ENCODE results near the gene MFRP.
A peak's percentile ranks its signal among the peaks of the same experiment; 100 is the strongest.

The MFRP gene

DNA sequence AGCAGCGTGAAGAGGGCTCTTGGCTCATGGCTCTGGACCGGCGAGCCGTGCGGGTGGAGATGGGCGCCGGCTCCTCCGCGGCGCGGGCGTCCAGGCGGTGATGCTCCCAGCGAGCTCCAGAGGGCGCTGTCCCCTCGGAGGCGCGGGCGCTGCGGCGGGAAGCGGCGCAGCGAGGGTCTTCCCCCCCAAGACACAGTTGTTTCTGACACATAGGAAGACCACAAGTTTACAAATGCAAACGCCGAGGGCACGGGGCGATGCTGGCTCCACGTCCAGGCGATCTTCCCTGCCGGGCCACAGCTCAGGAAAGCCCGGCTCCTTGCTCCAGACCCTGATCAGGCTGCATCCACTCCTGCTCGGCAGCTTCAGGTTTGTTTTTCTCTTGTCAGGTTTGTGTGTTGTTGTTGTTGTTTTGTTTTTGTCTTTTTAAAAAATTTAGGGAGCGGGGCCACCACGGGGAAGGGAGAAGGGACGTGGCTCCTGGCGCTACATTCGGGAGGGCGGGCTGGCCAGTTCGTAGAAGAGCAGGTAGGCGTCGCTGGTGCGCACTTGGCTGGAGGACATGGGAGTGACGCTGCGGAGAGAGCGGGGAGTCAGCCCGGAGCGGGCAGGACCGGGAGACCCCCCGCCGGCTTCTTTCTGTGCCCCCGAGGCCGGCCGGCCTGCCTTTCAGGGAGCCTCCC, 10.0 kb upstream of the MFRP start:
- no peak for DNase-seq

DNA sequence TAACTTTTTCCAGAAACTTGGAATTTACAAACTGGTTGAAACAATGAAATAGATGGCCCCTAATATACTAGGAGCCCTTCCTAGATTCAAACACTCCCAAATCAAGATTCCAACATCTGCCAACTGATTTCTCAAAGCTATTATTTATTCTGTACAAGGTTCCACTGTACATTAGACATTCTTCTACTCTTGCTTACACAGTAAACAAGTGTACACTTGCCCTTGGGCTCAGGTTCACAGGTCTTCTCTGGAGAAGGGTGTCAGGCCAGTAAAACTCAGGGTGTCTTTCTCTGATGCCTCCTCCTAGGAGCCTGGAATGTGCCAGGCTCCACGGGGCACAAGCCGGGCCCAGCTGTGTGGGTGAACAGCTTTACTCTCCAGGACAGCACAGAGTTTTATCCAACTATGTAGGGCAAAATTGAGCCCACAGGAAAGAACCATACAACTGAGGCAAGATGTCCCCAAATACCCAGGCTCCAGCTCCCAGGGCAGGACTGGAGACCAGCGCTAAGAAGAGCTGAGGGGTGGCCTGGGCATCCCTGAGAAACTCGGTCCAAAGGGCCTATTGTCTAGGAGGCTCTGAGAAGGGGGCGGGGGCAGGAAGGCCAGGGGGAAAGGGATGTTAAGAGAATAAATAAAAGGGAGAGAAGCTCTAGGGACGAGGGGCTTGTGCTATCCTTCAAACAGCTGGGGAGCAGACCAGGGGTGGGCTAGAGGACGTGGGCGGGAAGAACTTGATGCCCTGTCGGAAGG, 8.8 kb upstream of the MFRP start:
- no peak for DNase-seq

DNA sequence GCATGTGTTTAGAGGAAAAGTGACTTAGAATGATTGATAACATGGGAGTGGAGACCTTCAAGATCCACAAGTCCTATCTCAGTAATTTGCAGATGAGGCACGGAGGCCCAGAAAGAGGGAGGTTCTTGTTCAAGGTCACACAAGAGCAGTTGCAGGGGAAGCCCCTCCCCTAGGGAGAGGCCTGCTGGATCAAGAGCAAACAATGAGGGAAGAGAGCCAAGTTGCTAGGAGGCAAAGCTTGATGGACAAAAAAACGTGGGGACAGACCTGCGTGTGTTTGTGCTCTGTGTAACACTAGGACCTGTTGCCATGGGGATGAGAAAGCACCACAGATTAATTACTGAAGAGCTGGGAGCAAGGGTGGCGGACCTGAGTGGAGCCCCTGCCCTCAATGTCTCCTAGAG, 6.4 kb upstream of the MFRP start:
- DNase-seq: no peak

DNA sequence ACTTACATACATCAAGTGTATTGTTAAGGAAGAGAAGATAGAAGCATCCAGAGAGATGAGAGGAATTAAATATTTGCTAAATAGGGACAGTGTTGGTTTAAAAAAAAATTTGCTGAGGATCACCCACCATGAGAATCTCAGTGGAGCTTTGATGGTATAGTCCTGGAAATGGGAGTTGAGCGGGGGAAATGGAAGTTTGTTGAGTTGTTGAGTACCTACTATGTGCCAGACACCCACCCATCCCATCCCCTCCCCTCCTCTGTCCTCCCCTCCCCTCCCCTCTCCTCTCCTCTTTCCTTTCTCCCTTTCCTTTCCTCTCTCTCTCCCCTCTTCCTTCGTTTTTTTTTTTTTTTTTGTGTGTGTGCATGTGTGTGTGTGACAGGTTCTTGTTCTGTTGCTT, 4.7 kb upstream of the MFRP start:
- no peak for DNase-seq

DNA sequence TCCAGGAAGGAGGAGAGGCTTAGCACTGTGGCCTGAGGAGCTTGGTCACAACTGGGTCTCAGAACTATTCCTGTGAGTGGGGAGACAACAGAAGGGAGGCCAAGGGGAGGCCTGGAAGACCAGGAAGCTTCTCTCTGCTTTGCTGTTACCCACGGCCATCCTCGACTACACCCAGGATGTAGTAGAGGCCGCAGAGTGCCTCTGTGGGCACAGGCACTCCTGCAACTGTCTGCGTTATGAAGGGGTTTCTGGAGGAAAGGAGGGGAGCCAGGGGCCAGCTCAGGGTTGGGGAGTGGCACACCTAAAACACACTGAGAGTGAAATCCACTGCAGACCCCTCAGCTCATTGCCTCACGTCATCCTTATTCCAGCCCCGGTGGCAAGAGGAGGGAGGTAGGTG, 3.8 kb upstream of the MFRP start:
- DNase-seq: no peak

DNA sequence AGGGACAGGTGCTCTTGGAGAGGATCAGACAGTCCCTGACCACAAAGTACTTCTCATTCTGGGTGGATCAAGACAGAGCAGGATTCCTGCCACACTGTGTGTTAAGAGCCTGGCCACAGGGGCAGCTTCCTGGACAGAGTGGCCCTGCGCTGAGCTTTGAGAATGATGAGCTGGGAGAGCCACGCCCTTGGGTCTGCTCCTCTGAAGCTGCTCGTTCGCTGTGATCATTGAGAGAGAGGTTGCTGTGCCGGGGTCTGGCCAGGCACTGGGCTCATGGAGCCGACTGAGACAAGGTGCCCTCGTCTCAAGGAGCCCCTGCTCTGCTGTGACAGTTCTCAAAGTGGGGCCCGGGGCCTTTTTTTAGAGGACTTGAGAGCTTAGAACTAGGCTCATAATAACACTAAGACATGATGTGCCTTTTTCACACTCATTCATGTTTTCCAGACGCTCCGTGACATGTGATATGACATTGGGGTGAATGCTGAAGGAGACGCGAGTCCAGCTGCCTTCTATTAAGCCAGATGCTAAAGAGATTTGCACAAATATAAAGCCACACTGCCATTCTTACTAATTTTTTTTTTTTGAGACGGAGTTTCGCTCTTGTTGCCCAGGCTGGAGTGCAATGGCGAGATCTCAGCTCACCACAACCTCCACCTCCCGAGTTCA, 1.6 kb upstream of the MFRP start:
- DNase-seq: no peak

DNA sequence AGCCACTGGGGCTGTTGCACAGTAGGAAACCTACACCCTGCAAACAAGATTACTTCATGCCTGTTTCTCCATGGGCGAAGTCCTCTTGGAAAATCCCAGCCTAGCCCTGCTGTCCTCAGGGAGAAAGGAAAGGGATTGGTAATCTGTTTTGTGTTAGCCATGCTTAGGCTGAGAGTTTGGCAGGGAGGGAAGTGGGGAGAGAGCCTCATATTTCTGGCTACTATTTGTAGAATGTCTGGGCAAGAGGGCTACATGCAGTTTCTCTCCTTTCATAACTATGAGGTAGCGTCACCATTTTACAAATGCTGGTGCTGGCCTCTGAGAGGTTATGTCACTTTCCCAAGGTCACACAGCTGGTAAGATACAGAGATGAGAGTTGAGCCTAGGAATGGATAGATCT, 737 bp upstream of the MFRP start:
- no peak for DNase-seq

DNA sequence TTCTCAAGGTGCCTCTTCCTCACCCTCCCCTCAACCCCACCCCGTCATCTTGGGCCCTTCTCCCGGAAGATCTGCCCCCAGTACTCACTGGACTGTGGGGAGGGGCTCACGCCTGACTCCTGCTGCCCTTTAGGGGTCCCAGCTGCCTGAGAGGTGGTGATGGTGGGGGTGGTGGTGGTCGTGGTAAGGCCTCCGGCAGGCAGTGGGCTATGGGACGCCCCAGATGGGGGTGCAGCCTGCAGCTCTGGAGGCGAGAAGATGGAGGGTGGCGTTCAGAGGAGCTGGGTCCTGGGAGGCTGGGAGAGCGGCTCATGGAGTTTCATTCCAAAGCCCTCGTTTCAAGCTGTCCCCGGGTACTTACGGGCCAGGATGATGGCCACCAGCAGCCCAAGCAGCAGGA, 820 bp downstream of the MFRP start:
- DNase-seq: no peak

DNA sequence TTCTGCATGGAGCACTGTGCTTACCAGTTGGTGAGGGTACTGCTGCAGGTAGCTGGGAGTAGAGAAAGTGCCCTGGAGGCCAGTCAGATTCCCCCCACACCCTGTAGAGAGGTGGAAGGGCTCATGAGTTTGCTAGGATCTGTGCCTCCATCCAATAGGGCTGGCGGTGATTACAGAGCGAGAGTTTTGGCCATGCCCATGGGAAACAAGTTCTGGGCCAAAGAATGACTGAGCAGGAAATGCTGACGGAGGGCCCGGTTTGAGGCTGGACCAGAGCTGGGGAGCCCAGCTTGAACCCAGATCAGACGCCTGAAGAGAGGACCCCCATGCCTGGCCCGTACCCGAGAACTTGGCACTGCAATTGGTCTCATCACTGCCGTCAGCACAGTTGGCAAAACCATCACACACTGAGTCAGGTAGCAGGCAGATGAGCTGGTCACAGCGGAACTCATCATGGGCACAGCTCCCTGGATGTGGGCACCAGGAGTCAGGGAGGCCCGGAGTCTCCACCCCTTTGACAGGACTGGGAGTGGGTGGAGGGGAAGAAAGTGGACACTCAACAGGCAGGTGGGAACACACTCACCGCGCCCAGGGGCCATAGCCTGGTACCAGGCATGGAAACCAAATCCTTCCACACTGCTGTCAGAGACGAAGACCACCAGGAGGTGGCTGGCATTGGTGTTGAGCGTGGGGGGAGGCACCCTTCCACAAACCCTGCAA, 2.1 kb downstream of the MFRP start:
- no peak for DNase-seq

DNA sequence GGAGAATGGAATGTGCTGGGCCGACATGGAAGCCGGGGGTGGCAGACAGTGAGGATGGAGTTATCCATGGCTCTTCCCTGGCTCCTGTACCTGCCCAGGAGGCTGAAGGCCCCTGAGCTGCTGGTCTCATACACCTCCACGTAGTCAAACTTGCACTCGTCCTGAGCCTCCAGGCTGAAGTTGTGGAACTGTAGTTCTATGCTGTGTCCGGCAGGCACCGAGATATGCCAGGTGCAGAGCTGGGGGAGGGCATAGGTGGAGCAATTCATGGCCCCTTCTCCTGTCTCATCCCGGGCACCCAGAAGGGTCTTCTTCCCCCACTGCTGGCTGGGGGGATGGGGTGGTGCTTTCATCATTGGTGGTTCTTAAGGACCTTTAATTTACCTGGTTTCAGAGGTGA, 2.8 kb downstream of the MFRP start:
- no peak for DNase-seq

DNA sequence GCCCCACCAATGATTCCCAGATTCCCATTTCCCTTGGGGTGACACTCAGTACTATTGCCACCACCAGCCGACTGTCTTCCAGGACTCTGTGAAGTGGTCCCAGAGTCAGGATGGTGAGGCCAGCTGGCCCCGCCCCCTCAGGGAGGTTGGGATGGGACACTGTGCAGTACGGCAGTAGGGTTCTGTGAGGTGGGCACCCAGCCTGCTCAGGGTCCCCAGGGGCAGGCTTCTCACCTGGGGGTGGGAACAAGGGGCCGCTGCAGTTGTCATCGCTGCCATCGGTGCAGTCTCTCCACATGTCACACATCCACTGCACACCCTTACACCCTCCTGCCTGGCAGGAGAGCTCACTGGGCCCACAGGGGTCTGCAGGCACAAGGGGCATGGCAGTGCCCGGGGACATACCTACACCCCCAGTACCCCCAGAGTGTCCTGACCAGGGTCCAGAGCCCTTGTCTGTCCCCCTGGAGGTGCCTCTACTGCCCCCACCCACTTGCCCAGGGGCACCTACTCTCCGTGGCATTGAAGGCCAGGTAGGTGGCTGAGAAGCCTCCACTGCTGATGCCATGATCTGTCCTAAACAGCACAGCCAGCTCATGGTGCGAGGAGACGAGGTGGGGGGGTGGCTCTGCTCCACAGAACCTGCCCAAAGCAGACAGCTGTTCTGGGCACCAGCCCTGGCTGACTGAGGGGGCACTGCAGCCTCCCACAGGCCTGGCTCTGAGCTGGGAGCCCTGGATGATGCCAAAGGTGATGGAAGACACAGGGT, 4.0 kb downstream of the MFRP start:
- DNase-seq: no peak

DNA sequence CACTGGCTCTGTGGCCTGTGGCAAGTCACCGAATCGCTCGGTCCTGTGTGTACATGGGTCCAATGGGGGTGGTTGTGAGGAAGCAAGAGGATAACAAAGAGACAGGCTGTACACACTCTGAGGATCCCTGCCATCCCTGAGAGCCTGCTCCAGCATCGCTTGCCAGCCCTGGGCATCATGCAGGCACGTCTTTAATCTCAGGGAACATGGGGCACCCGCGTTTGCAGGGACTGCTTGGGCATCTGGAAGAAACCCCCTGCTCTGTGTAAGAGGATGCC, 4.5 kb downstream of the MFRP start:
- no peak for DNase-seq

DNA sequence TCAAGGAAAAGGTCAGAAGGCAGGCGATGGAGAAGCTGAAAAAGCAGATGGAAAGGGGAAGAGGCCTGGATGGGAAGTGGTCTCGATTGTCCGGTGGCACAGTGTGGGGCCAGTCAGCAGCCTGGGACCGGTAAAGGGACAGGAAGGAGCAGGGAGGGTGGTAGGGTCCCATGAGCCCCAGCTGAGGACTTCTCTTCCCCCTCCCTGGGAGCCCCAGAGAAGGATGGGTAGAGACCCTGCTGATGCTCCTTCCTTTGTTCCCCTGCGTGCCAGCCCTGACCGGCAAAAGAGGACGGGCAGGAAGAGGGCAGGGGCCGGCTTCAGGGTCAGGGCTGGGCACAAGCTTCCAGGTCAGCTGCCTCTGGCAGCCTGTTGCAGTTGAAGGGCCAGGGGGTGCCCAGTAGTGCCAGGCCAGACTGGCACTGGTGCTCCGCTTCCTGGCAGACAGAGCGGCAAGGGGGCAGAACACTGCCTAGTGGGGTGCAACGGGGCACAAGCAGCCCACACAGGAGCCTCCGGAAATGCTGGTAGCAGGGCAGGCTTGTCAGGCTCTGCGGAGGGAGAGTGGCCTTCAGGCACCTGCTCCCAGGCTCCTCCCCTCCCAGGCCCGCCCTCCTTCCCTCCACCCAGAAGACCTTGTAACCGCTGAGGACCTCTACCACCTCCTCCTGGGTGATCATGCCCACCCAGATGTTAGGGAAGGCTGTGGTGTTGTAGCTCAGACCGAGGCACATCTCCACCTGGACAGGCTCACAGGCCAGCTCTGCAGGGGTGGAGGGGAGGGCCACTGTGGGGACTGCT, 5.1 kb downstream of the MFRP start:
- no peak for DNase-seq

DNA sequence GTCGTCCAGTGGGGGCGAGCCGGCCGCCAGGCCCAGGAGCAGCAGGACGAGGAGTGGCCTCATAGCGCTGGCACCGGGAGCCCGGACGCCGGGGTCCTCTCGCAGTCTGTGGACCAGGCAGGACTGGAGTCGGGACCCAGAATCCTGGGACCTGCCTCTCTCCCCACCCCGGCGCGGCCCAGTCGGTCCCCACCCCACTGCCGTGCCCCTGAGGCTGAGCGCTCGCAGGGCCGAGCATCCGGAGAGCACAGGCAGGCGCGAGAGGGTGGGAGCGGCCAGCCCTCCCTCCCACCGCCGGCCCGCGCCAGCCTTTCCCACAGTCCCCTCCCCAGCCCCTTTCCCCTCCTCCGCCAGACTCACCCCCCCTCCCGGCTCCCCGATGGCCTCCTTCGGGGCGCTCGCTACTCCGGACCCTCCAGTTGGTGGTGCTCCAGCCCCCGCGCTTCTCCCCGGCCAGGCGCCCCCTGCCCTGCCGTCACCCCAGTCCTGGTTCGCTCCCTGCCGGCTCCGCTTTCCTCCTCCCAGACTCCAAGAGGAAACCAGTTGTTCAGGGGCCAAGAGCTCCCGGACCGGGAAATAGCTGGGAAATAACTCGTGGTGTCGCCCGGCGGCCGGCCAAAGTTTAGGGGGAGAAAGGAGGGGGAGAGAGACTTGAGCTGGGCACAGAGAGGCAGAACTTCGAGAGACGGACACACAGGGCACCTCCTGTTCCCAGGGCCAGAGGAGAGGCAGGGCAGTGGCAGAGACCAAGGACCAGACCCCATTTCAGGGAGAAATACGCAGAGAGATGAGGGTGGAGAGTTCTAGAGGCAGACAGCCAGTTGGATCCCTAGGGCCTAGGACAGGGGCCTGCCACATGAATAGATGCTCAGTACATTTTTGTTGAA, 5.9 kb downstream of the MFRP start, which contains the start of gene C1QTNF5:
C1QTNF5 (minus strand) TSS at position 549 of the 887 bp plus-strand sequence; CDS start at position 63, 486 bp downstream.
- DNase-seq: no peak

DNA sequence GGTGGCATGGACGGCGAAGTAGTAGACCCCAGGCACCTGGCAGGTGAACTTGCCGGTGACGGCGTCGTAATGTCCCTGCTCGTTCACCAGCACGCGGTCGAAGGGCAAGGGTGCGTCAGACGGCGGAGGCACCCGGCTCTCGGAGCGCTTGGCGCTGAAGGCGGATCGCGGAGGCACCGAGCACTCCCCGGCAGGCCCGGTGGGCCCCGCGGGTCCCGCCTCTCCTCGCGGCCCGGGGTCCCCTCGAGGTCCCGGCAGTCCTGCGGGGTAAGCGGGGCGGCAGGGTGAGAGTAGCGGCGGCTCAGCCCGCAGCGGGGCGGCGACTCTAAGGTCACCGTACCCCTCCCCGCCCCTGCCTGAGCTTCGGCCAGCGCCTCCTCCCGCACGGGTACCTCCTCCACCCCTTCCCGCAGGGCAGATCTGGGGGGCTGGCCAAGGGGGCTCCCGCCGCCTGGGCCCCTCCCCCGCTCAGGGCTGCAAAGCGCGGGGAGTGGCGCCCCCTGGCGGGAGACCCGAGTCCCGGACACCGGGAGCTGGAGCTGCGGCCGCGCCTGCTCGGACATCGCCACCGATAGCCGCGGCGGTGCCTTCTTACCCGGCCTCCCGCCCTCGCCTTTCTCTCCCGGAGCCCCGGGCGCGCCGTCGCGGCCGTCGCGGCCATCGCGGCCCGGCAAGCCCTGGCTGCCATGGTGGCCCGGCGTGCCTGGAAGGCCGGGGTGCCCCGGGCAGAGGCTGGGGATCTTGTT, 6.7 kb downstream of the MFRP start:
- no peak for DNase-seq

DNA sequence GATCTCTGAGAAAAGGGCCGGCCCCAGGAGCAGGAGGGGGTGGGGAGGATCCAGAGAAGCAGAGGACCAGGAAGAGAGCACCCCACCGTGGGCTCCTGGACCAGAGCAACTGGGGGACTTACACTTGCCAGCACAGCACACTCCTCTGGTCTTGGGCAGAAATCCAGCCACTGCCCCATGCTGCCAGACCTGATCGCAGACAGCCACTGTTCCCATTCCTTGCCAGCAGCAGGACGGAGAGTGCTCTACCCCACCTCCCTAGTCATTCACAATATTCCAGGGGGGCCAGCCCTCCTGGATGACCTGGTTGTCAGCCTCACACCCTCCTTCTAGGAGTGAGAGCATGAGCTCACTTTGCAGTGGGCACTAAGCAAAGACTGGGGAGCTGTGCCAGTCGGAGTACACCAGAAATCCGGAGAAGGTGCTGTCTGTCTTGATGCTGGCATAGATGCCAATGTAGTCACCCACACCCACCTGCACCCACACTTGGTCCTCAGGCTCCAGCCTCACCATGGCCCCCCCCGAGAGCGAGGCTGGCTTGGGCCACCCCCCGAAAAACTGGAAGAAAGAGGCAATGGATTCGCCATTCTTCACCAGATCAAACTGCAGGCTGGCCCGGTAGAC, 7.4 kb downstream of the MFRP start:
- no peak for DNase-seq

DNA sequence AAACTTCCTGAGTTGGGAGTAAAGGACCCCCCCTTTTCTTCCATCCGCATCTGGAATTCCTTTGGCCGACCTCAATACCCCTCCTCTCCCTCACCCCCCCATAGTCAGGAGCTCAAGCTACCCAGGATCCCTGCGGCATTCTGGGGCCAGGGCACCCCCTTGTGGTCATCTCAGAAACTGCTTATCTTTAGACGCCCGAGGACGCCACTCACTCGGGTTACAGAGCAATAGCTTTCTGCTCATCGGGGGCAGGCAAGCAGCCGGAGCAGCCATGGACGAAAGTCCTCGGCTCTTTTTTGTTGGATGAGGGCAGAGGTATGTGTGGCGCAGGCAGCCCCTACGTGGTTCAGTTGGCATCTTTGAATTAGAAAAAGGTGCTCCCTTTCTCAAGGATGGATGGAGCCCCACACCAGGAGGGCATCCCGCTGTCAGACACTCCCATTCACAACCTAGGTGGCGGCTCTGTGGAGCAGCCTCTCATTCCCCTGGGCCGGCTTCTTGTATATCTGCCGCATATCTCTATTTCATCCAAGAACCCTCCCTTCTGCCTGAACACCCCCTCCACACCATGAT, 8.1 kb downstream of the MFRP start:
- DNase-seq: peak; percentile 9

DNA sequence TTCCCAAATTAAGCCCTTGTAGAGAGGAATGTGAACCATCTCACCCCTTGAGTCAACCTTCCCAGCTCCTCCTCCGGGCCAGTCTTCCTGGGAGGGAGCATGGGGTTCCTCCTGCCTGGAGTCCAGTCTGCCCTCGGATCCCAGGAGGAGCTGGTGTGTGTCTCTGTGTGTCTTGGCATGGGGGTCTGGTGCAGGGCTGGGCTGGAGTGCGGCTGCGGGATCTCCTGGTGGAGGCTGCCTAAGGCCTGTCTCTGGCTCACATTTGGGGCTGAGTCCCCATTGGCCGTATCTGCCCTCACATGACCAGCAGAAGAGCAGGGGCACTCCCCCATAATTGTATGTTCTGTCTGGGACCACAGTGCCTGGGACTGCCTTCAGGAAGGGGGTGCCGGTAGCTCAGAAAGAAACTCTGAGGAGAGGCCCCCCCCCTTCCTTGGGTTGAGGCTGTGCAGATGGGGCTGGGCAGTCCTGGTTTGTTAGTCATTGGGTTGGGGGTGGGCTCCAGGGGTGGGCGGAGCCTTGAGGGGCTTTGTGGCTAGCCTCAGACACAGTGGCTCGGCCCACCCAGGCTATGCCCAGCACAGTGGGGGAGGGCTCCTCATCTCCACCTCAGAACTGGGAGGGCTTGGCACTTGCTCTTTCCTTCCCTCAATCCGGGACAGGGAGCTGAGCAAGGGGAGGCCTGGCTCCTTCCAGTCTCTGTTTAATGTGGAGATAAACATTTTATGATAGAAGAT, 8.8 kb downstream of the MFRP start:
- no peak for DNase-seq
